Measurements from ENCODE around the gene FAM47E. TPM values are rescaled to one million over a fixed set of nuclear protein-coding genes. Genes with fewer than 3 reads are reported as not detected.

Gene FAM47E
- total RNA-seq, 1 donor from 2014 or later: 3.8 TPM

- Mint-ChIP-seq H3K4me1 (ENCODE audit: unreplicated experiment) (no peaks in the 10 kb centered on the region), H3K27ac (no peak overlapping the region), H3K9me3 (no peaks in the 10 kb centered on the region), H3K36me3 (no peaks in the 10 kb centered on the region), H3K4me3 (no peak overlapping the region), H3K27me3 (peaks cover 36% of the 10 kb centered on the region)
- TF ChIP-seq CTCF (conservative IDR thresholded peaks at IDR 0.05): no peak
- no peak for DNase-seq (ENCODE audit: extremely low spot score, unreplicated experiment)
Measured at GRCh38 chr4:76246852-76247251, 4.7 kb upstream of the FAM47E start.

- Mint-ChIP-seq H3K9me3 (no peaks in the 10 kb centered on the region), H3K27me3 (peaks cover 37% of the 10 kb centered on the region), H3K36me3 (no peaks in the 10 kb centered on the region), H3K27ac (peak overlapping the region; percentile 83), H3K4me3 (peak overlapping the region; percentile 93), H3K4me1 (ENCODE audit: unreplicated experiment) (no peaks in the 10 kb centered on the region)
- DNase-seq (ENCODE audit: extremely low spot score, unreplicated experiment): no peak
- no peak for TF ChIP-seq CTCF (conservative IDR thresholded peaks at IDR 0.05)
Measured at GRCh38 chr4:76250962-76251361, 559 bp upstream of the FAM47E start.

- peak overlapping the region; percentile 87 for H3K4me3 Mint-ChIP-seq
- TF ChIP-seq CTCF (conservative IDR thresholded peaks at IDR 0.05): no peak
- H3K9me3 Mint-ChIP-seq: no peaks in the 10 kb centered on the region
- no peaks in the 10 kb centered on the region for H3K36me3 Mint-ChIP-seq
- peak overlapping the region; percentile 49 for H3K27ac Mint-ChIP-seq
- no peaks in the 10 kb centered on the region for H3K4me1 Mint-ChIP-seq (ENCODE audit: unreplicated experiment)
- no peak for DNase-seq (ENCODE audit: extremely low spot score, unreplicated experiment)
- peaks cover 31% of the 10 kb centered on the region for H3K27me3 Mint-ChIP-seq
Measured at GRCh38 chr4:76252271-76252653, 741 bp downstream of the FAM47E start.

GRCh38 chr4:76253511-76253910 is 2.0 kb downstream of the FAM47E start:
- Mint-ChIP-seq H3K4me1 (ENCODE audit: unreplicated experiment) (no peaks in the 10 kb centered on the region), H3K36me3 (no peaks in the 10 kb centered on the region), H3K9me3 (no peaks in the 10 kb centered on the region), H3K27ac (no peak overlapping the region), H3K4me3 (no peak overlapping the region), H3K27me3 (peaks cover 31% of the 10 kb centered on the region)
- no peak for DNase-seq (ENCODE audit: extremely low spot score, unreplicated experiment)
- no peak for TF ChIP-seq CTCF (conservative IDR thresholded peaks at IDR 0.05)

GRCh38 chr4:76256032-76256431 is 4.5 kb downstream of the FAM47E start:
- H3K9me3 Mint-ChIP-seq: peaks cover 4% of the 10 kb centered on the region
- H3K27me3 Mint-ChIP-seq: peaks cover 14% of the 10 kb centered on the region
- H3K4me1 Mint-ChIP-seq (ENCODE audit: unreplicated experiment): no peaks in the 10 kb centered on the region
- no peak for DNase-seq (ENCODE audit: extremely low spot score, unreplicated experiment)
- H3K27ac Mint-ChIP-seq: no peak overlapping the region
- no peak for TF ChIP-seq CTCF (conservative IDR thresholded peaks at IDR 0.05)
- no peaks in the 10 kb centered on the region for H3K36me3 Mint-ChIP-seq
- H3K4me3 Mint-ChIP-seq: no peak overlapping the region

- Mint-ChIP-seq H3K27me3 (peaks cover 9% of the 10 kb centered on the region), H3K9me3 (peaks cover 4% of the 10 kb centered on the region), H3K36me3 (no peaks in the 10 kb centered on the region), H3K4me3 (no peak overlapping the region), H3K27ac (no peak overlapping the region), H3K4me1 (ENCODE audit: unreplicated experiment) (no peaks in the 10 kb centered on the region)
- TF ChIP-seq CTCF (conservative IDR thresholded peaks at IDR 0.05): no peak
- no peak for DNase-seq (ENCODE audit: extremely low spot score, unreplicated experiment)
Measured at GRCh38 chr4:76256968-76257367, 5.4 kb downstream of the FAM47E start.
